ENCODE data around the gene CDHR3.

GRCh38 chr7:106003525-106004064 lies 40.5 kb downstream of the CDHR3 start:
- TF ChIP-seq, protein P1, sequence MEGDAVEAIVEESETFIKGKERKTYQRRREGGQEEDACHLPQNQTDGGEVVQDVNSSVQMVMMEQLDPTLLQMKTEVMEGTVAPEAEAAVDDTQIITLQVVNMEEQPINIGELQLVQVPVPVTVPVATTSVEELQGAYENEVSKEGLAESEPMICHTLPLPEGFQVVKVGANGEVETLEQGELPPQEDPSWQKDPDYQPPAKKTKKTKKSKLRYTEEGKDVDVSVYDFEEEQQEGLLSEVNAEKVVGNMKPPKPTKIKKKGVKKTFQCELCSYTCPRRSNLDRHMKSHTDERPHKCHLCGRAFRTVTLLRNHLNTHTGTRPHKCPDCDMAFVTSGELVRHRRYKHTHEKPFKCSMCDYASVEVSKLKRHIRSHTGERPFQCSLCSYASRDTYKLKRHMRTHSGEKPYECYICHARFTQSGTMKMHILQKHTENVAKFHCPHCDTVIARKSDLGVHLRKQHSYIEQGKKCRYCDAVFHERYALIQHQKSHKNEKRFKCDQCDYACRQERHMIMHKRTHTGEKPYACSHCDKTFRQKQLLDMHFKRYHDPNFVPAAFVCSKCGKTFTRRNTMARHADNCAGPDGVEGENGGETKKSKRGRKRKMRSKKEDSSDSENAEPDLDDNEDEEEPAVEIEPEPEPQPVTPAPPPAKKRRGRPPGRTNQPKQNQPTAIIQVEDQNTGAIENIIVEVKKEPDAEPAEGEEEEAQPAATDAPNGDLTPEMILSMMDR (IDR thresholded peaks at IDR 0.05; ENCODE audit: poor library complexity, severe bottlenecking): no peak
- TF ChIP-seq EZH2 (IDR thresholded peaks at IDR 0.05; ENCODE audit: borderline replicate concordance, insufficient read depth, low read length, poor library complexity, severe bottlenecking): no peak
- TF ChIP-seq POLR2AphosphoS5 (IDR thresholded peaks at IDR 0.05): no peak
- no peak for TF ChIP-seq SMC3 (conservative IDR thresholded peaks at IDR 0.05; ENCODE audit: poor library complexity)
- no peak for TF ChIP-seq EP300 (conservative IDR thresholded peaks at IDR 0.05; ENCODE audit: poor library complexity, severe bottlenecking)
- TF ChIP-seq RAD21 (conservative IDR thresholded peaks at IDR 0.05): no peak
- no peak for TF ChIP-seq TAF1 (IDR thresholded peaks at IDR 0.05; ENCODE audit: low read depth)
- TF ChIP-seq, protein P2, sequence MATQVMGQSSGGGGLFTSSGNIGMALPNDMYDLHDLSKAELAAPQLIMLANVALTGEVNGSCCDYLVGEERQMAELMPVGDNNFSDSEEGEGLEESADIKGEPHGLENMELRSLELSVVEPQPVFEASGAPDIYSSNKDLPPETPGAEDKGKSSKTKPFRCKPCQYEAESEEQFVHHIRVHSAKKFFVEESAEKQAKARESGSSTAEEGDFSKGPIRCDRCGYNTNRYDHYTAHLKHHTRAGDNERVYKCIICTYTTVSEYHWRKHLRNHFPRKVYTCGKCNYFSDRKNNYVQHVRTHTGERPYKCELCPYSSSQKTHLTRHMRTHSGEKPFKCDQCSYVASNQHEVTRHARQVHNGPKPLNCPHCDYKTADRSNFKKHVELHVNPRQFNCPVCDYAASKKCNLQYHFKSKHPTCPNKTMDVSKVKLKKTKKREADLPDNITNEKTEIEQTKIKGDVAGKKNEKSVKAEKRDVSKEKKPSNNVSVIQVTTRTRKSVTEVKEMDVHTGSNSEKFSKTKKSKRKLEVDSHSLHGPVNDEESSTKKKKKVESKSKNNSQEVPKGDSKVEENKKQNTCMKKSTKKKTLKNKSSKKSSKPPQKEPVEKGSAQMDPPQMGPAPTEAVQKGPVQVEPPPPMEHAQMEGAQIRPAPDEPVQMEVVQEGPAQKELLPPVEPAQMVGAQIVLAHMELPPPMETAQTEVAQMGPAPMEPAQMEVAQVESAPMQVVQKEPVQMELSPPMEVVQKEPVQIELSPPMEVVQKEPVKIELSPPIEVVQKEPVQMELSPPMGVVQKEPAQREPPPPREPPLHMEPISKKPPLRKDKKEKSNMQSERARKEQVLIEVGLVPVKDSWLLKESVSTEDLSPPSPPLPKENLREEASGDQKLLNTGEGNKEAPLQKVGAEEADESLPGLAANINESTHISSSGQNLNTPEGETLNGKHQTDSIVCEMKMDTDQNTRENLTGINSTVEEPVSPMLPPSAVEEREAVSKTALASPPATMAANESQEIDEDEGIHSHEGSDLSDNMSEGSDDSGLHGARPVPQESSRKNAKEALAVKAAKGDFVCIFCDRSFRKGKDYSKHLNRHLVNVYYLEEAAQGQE (IDR thresholded peaks at IDR 0.05; ENCODE audit: borderline replicate concordance): no peak
